ENCODE measurements around the gene PIM1.
A peak's percentile ranks its signal among the peaks of the same experiment; 100 is the strongest.

PIM1 gene

DNA sequence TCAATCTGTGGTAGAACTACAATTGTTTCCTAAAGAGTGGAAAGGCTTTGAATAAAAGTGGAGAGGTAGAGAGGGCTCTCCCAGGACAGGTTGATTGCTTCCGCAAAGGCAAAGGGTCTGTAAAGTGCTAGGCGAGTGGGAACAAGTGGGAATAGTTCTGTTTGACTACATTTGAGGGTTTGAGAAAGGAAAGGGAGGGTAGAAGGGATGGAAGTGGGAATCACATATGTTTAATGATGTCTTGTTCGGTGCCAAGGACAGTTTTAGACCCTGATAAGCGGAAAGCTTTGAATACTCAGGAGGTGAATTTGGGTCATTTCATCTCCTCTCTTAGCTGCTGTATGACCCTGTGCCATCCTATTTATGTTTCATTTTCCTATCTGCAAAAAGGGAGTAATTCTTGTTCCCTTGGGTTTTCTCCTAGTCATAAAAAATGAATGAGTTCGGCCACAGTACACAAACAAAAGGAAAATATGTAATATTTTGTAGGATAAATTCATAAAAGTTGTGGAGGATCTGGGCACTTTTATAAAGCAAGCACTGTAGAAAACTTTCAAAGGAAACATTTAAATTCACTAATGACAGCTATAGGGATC, 1.7 kb upstream of the PIM1 start:
- Mint-ChIP-seq H3K27me3 (ENCODE audit: low read depth, poor library complexity) (peaks cover 14% of the 10 kb centered on the region), H3K36me3 (ENCODE audit: low read depth) (peaks cover 4% of the 10 kb centered on the region), H3K4me3 (peak overlapping the region; percentile 92), H3K9me3 (no peaks in the 10 kb centered on the region), H3K27ac (peak overlapping the region; percentile 18), H3K4me1 (peaks cover 40% of the 10 kb centered on the region)
- no peak for DNase-seq
- TF ChIP-seq, protein P1, sequence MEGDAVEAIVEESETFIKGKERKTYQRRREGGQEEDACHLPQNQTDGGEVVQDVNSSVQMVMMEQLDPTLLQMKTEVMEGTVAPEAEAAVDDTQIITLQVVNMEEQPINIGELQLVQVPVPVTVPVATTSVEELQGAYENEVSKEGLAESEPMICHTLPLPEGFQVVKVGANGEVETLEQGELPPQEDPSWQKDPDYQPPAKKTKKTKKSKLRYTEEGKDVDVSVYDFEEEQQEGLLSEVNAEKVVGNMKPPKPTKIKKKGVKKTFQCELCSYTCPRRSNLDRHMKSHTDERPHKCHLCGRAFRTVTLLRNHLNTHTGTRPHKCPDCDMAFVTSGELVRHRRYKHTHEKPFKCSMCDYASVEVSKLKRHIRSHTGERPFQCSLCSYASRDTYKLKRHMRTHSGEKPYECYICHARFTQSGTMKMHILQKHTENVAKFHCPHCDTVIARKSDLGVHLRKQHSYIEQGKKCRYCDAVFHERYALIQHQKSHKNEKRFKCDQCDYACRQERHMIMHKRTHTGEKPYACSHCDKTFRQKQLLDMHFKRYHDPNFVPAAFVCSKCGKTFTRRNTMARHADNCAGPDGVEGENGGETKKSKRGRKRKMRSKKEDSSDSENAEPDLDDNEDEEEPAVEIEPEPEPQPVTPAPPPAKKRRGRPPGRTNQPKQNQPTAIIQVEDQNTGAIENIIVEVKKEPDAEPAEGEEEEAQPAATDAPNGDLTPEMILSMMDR (IDR thresholded peaks at IDR 0.05): no peak

DNA sequence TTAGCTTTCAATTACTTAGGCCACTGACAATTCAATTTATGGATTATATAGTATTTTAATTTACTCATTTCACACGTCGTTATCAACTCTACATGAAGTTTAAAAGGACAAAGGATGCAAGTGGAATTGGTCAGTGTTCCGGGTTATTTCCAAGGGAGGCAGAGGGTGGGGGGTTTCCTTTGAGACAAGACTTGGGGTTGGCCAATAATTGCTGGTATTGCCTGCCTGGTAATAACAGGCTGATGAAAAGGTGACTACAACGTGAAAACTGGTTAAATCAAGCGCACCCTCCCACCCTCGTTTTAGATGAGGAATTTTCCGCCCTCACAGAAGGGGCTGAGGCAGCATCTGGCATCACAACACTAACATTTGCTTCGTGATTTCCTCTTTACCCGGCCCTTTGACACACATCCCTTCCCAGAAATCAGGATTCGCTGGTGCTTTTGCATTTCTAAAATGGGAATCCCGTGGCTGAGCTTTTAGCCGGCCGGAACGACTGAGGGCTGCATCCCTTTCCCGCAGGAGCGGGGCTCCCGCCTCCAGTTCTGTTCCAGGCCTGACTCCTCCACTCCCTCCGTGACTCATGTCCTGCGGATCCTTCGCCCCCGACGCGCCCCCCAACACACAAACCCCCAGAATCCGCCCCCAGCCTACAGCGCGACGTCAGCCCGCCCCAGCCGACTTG, 999 bp upstream of the PIM1 start:
- DNase-seq: no peak
- H3K36me3 Mint-ChIP-seq (ENCODE audit: low read depth): peaks cover 11% of the 10 kb centered on the region
- peak overlapping the region; percentile 98 for H3K27ac Mint-ChIP-seq
- peaks cover 14% of the 10 kb centered on the region for H3K27me3 Mint-ChIP-seq (ENCODE audit: low read depth, poor library complexity)
- TF ChIP-seq, protein P1 (IDR thresholded peaks at IDR 0.05): no peak
- peak overlapping the region; percentile 92 for H3K4me3 Mint-ChIP-seq
- H3K4me1 Mint-ChIP-seq: peaks cover 44% of the 10 kb centered on the region
- no peaks in the 10 kb centered on the region for H3K9me3 Mint-ChIP-seq

- H3K36me3 Mint-ChIP-seq (ENCODE audit: low read depth): peaks cover 26% of the 10 kb centered on the region
- DNase-seq: peak; percentile 67
- TF ChIP-seq, protein P1 (IDR thresholded peaks at IDR 0.05): peak; percentile 33
- H3K4me3 Mint-ChIP-seq: peak overlapping the region; percentile 86
- peaks cover 44% of the 10 kb centered on the region for H3K4me1 Mint-ChIP-seq
- H3K27me3 Mint-ChIP-seq (ENCODE audit: low read depth, poor library complexity): peaks cover 10% of the 10 kb centered on the region
- no peaks in the 10 kb centered on the region for H3K9me3 Mint-ChIP-seq
- no peak overlapping the region for H3K27ac Mint-ChIP-seq
Measured at GRCh38 chr6:37170273-37171200, 585 bp downstream of the PIM1 start.

DNA sequence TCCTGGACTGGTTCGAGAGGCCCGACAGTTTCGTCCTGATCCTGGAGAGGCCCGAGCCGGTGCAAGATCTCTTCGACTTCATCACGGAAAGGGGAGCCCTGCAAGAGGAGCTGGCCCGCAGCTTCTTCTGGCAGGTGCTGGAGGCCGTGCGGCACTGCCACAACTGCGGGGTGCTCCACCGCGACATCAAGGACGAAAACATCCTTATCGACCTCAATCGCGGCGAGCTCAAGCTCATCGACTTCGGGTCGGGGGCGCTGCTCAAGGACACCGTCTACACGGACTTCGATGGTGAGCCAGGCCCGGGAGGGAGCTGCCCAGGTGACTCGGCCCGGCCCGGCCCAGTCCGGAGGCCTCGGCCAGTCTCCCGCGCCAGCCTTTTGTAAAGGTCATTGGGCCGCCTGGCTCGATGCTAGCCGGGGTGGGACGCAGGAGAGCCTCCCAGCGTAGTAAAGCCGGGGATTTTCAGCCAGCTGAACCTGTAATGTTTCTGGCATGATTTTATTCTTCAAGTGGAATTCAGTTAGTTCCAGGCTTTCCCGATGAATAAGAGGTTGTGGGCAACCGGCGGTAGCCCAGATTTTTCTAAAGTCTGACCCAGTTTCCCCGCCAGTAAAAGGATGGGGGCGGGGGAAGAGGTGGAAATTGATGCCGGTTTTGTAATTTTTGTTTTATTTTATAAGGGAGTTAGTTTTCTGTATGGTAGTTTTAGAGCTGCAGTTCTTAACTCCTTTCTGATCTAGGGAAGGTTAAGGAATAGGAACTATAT, 1.4 kb downstream of the PIM1 start:
- Mint-ChIP-seq H3K4me3 (peak overlapping the region; percentile 86), H3K4me1 (peaks cover 44% of the 10 kb centered on the region), H3K27me3 (ENCODE audit: low read depth, poor library complexity) (peaks cover 10% of the 10 kb centered on the region), H3K27ac (no peak overlapping the region), H3K36me3 (ENCODE audit: low read depth) (peaks cover 26% of the 10 kb centered on the region), H3K9me3 (no peaks in the 10 kb centered on the region)
- peak; percentile 43 for DNase-seq
- TF ChIP-seq, protein P1 (IDR thresholded peaks at IDR 0.05): no peak

DNA sequence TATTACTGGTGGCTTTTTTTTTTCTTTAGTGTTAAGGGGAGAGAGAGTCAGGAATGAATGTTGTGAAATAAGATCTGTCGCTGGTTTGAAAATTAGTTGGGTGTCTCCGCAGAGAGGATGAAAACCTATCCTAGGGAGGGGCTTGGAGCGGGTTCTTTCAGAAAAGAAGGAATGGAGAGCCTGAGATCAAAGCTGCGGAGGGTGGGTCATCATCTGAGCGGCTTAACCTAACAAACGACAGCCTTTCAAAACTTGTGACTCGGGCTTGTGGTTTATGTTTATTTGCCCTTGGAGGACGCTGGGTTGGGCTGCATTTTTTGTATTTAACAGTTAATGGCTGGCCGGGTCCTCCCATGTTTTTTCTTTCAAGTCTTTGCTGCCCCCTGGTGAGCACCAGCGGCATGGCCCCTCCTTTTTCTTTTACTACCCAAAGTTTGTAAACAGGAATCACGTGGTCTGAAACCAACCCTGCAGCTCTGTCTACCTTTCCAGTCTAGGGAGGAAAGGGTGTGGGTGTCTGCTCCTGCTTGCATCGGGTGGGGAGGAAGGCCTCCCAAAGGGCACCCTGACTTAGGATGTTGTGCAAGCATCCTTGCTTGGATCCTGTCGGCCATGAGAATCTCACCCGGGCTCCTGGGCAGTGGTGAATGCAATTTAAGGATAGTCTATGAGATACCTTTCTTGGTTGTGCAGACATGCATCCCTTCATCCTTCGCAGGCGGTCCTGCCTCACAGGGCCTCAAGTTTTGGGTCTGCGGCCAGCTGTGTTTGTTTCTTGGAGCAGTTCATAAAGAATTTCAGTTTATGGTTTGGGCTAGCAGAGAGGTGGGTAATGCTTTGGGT, 2.2 kb downstream of the PIM1 start:
- peak; percentile 88 for DNase-seq
- H3K36me3 Mint-ChIP-seq (ENCODE audit: low read depth): peaks cover 26% of the 10 kb centered on the region
- peak overlapping the region; percentile 47 for H3K27ac Mint-ChIP-seq
- H3K27me3 Mint-ChIP-seq (ENCODE audit: low read depth, poor library complexity): peaks cover 7% of the 10 kb centered on the region
- TF ChIP-seq, protein P1 (IDR thresholded peaks at IDR 0.05): peak; percentile 91
- H3K4me1 Mint-ChIP-seq: peaks cover 44% of the 10 kb centered on the region
- H3K4me3 Mint-ChIP-seq: peak overlapping the region; percentile 86
- H3K9me3 Mint-ChIP-seq: no peaks in the 10 kb centered on the region

All from nephron progenitor cell (in vitro differentiated cells).